NCI-H146 treated with DMSO at 0.1 percent for 48 hours (cell line): ENCODE results near the gene NCAPD2.
"Not testable (repeated sequence)": the region's sequence is repeated elsewhere in the genome, so short reads cannot be mapped to it uniquely, and the experiment has no call there.

Experiments used
- DNase-seq: peaks from one replicate; lab custom pipeline; 2025; ENCODE audit not compliant: unreplicated experiment; lab: John Stamatoyannopoulos, UW

The NCAPD2 gene

GRCh38 chr12:6462234-6462995 is 31.5 kb upstream of the NCAPD2 start:
- DNase-seq, result no peak

GRCh38 chr12:6463216-6463615 is 30.7 kb upstream of the NCAPD2 start:
- no peak for DNase-seq

GRCh38 chr12:6463858-6464257 is 30.0 kb upstream of the NCAPD2 start:
- DNase-seq, result no peak

- no peak for DNase-seq
Measured at GRCh38 chr12:6464531-6464930, 29.4 kb upstream of the NCAPD2 start.

- DNase-seq, result peak; percentile 69
Measured at GRCh38 chr12:6465467-6466183, 28.3 kb upstream of the NCAPD2 start.

GRCh38 chr12:6466184-6466573 is 27.7 kb upstream of the NCAPD2 start:
- DNase-seq, result no peak

- DNase-seq, result not testable (repeated sequence)
Measured at GRCh38 chr12:6466751-6467150, 27.2 kb upstream of the NCAPD2 start.

- not testable (repeated sequence) for DNase-seq
Measured at GRCh38 chr12:6467571-6468282, 26.2 kb upstream of the NCAPD2 start.

GRCh38 chr12:6468283-6468575 is 25.7 kb upstream of the NCAPD2 start:
- no peak for DNase-seq

GRCh38 chr12:6469092-6469491 is 24.8 kb upstream of the NCAPD2 start:
- no peak for DNase-seq

GRCh38 chr12:6469609-6470374 is 24.1 kb upstream of the NCAPD2 start:
- DNase-seq, result no peak

GRCh38 chr12:6470375-6471163 is 23.3 kb upstream of the NCAPD2 start, which contains the start of gene VAMP1:
TSS of gene VAMP1 (minus strand) at chr12:6470677. CDS start at chr12:6470531, 146 bp downstream.
- DNase-seq, result peak; percentile 99

- DNase-seq, result no peak
Measured at GRCh38 chr12:6471989-6472360, 21.9 kb upstream of the NCAPD2 start.

- DNase-seq, result no peak
Measured at GRCh38 chr12:6472491-6472890, 21.4 kb upstream of the NCAPD2 start.

- DNase-seq, result not testable (repeated sequence)
Measured at GRCh38 chr12:6475233-6475975, 18.5 kb upstream of the NCAPD2 start.

GRCh38 chr12:6476489-6476888 is 17.4 kb upstream of the NCAPD2 start:
- no peak for DNase-seq

GRCh38 chr12:6477601-6478377 is 16.1 kb upstream of the NCAPD2 start:
- not testable (repeated sequence) for DNase-seq

- no peak for DNase-seq
Measured at GRCh38 chr12:6478416-6478815, 15.5 kb upstream of the NCAPD2 start.

- DNase-seq, result no peak
Measured at GRCh38 chr12:6488240-6488639, 5.7 kb upstream of the NCAPD2 start.
